NCI-H1417 treated with DMSO at 0.1 percent for 48 hours (cell line): Measurements from ENCODE around the gene MYL6.
"Not testable (repeated sequence)": the region's sequence is repeated elsewhere in the genome, so short reads cannot be mapped to it uniquely, and the experiment has no call there.

Experiments used
- DNase-seq: peaks from one replicate; lab custom pipeline; 2025; lab: John Stamatoyannopoulos, UW

MYL6 gene

GRCh38 chr12:56189099-56189917 lies 31.1 kb downstream of the MYL6 start, which contains the start of gene SMARCC2:
TSS of gene SMARCC2 (minus strand) at chr12:56189483. CDS start at chr12:56189461, 22 bp downstream.
- DNase-seq, result peak; percentile 61

- DNase-seq, result peak; percentile 82
These were observed 31.9 kb downstream of the MYL6 start for GRCh38 chr12:56189918-56190694.

- no peak for DNase-seq
These were observed 32.6 kb downstream of the MYL6 start for GRCh38 chr12:56190695-56191155.

- DNase-seq, result no peak
These were observed 34.4 kb downstream of the MYL6 start for GRCh38 chr12:56192582-56192981.

- peak; percentile 33 for DNase-seq
These were observed 34.9 kb downstream of the MYL6 start for GRCh38 chr12:56193025-56193578.

- DNase-seq, result not testable (repeated sequence)
These were observed 38.8 kb downstream of the MYL6 start for GRCh38 chr12:56196818-56197550.

GRCh38 chr12:56197921-56198635 lies 39.9 kb downstream of the MYL6 start:
- no peak for DNase-seq

GRCh38 chr12:56198836-56199235 lies 40.7 kb downstream of the MYL6 start:
- DNase-seq, result no peak

- DNase-seq, result no peak
These were observed 44.2 kb downstream of the MYL6 start for GRCh38 chr12:56202366-56202765.

- DNase-seq, result no peak
These were observed 44.7 kb downstream of the MYL6 start for GRCh38 chr12:56202838-56203237.

GRCh38 chr12:56204275-56204674 lies 46.1 kb downstream of the MYL6 start:
- no peak for DNase-seq

- no peak for DNase-seq
These were observed 47.3 kb downstream of the MYL6 start for GRCh38 chr12:56205445-56205844.

- DNase-seq, result no peak
These were observed 48.5 kb downstream of the MYL6 start for GRCh38 chr12:56206452-56207166.

- no peak for DNase-seq
These were observed 49.8 kb downstream of the MYL6 start for GRCh38 chr12:56208006-56208405.
